Superior temporal gyrus (tissue), 1 donor: ENCODE measurements around the gene SREBF1.

Experiments
- DNase-seq: peaks from one replicate; pipeline ENCODE4 v3.0.0-alpha.2; 2016; ENCODE audit errors: extremely low spot score

The SREBF1 gene

GRCh38 chr17:17836818-17837379 lies at the start of gene SREBF1:
SREBF1 (minus strand) TSS chr17:17836986; CDS start chr17:17836817, 169 bp downstream.
- DNase-seq, result peak; percentile 44

- DNase-seq, result no peak
Measured at GRCh38 chr17:17886226-17886625, 49.4 kb upstream of the SREBF1 start.

- peak; percentile 54 for DNase-seq
Measured at GRCh38 chr17:17884391-17885357, 47.9 kb upstream of the SREBF1 start.

GRCh38 chr17:17883801-17884200 lies 47.0 kb upstream of the SREBF1 start:
- no peak for DNase-seq

GRCh38 chr17:17882082-17882581 lies 45.3 kb upstream of the SREBF1 start:
- no peak for DNase-seq

- DNase-seq, result no peak
Measured at GRCh38 chr17:17880577-17881196, 43.9 kb upstream of the SREBF1 start.

GRCh38 chr17:17877529-17878358 lies 41.0 kb upstream of the SREBF1 start:
- peak; percentile 48 for DNase-seq

GRCh38 chr17:17876959-17877528 lies 40.3 kb upstream of the SREBF1 start:
- DNase-seq, result no peak

GRCh38 chr17:17874478-17874877 lies 37.7 kb upstream of the SREBF1 start:
- DNase-seq, result no peak

GRCh38 chr17:17873450-17873991 lies 36.7 kb upstream of the SREBF1 start:
- no peak for DNase-seq

GRCh38 chr17:17872547-17873345 lies 36.0 kb upstream of the SREBF1 start:
- no peak for DNase-seq

GRCh38 chr17:17871913-17872312 lies 35.1 kb upstream of the SREBF1 start:
- no peak for DNase-seq

GRCh38 chr17:17870247-17870646 lies 33.5 kb upstream of the SREBF1 start:
- DNase-seq, result no peak

GRCh38 chr17:17868641-17869522 lies 32.1 kb upstream of the SREBF1 start:
- no peak for DNase-seq

- DNase-seq, result no peak
Measured at GRCh38 chr17:17866897-17867296, 30.1 kb upstream of the SREBF1 start.

- no peak for DNase-seq
Measured at GRCh38 chr17:17866425-17866824, 29.6 kb upstream of the SREBF1 start.

GRCh38 chr17:17865035-17865434 lies 28.2 kb upstream of the SREBF1 start:
- no peak for DNase-seq

- no peak for DNase-seq
Measured at GRCh38 chr17:17860766-17861107, 24.0 kb upstream of the SREBF1 start.
